Right atrium auricular region (tissue), 2 donors: ENCODE measurements around the gene MTA1. TPM values are rescaled to one million over a fixed set of nuclear protein-coding genes. Genes with fewer than 3 reads are reported as not detected.

Experiments used
- DNase-seq: peaks from one replicate; pipeline ENCODE4 v3.0.0-alpha.2; 2019; ENCODE audit warnings: low spot score
- H3K27ac ChIP-seq, 2 donors: fragments of 200-600 bp; sonication (generic); 1 replicate in 1 of 2; 2 replicates in 1 of 2; pipeline ENCODE4 v1.5.1; 2016 to 2019
- H3K27me3 ChIP-seq, 2 donors: fragments of 200-600 bp; sonication (generic); one replicate each; pipeline versions ENCODE4 v1.5.1 to v1.6.0; 2017 to 2019
- H3K36me3 ChIP-seq: fragments of 200-600 bp; sonication (generic); one replicate; pipeline ENCODE4 v1.5.1; 2016
- H3K4me1 ChIP-seq, 2 donors: fragments of 200-600 bp; sonication (generic); one replicate each; pipeline versions ENCODE4 v1.5.1 to v1.6.0; 2017 to 2019
- H3K4me3 ChIP-seq, 2 donors: fragments of 200-600 bp; sonication (generic); 1 replicate in 1 of 2; 2 replicates in 1 of 2; pipeline ENCODE4 v1.5.1; 2017 to 2019; ENCODE audit warnings: mild to moderate bottlenecking in 1 of 2, moderate library complexity in 1 of 2
- H3K9me3 ChIP-seq, 2 donors: fragments of 200-600 bp; sonication (generic); one replicate each; pipeline ENCODE4 v1.5.1; 2019
- CTCF ChIP-seq, 2 donors: fragments of 200-600 bp; sonication (generic); IDR thresholded peaks; one replicate each; pipeline ENCODE4 v1.5.1; 2019; ENCODE audit warnings: antibody characterized with exemption in 2 of 2
- total RNA-seq, 2 donors: library from RNA; depleted of rRNA; stranded (reverse); fragments of >200 nt; gene quantifications; one replicate each; pipeline ENCODE4 v1.1.0, GENCODE V29; 2016

MTA1 gene
- total RNA-seq, 2 donors from 2014 or later, result 51.9 to 61.7 TPM

- Histone ChIP-seq H3K27me3 (no peaks in the 10 kb centered on the region), H3K9me3 (no peaks in the 10 kb centered on the region), H3K4me3 (no peak overlapping the region), H3K4me1 (peaks cover 0 to 3% of the 10 kb centered on the region in 2 donors), H3K36me3 (peaks cover 27% of the 10 kb centered on the region), H3K27ac (no peak overlapping the region)
- no peak for DNase-seq
- no peak for TF ChIP-seq CTCF (IDR thresholded peaks at IDR 0.05)
These were observed 22.5 kb downstream of the MTA1 start for GRCh38 chr14:105442125-105442524.

- no peak for TF ChIP-seq CTCF (IDR thresholded peaks at IDR 0.05)
- H3K9me3 ChIP-seq, result no peaks in the 10 kb centered on the region
- peaks cover 0 to 10% of the 10 kb centered on the region in 2 donors for H3K4me1 ChIP-seq
- no peak overlapping the region for H3K27ac ChIP-seq
- no peak for DNase-seq
- peaks cover 27% of the 10 kb centered on the region for H3K36me3 ChIP-seq
- no peaks in the 10 kb centered on the region for H3K27me3 ChIP-seq
- H3K4me3 ChIP-seq, result no peak overlapping the region
These were observed 23.2 kb downstream of the MTA1 start for GRCh38 chr14:105442834-105443233.

- peaks cover 0 to 30% of the 10 kb centered on the region in 2 donors for H3K4me1 ChIP-seq
- no peak overlapping the region for H3K4me3 ChIP-seq
- no peaks in the 10 kb centered on the region for H3K27me3 ChIP-seq
- peaks cover 15% of the 10 kb centered on the region for H3K36me3 ChIP-seq
- TF ChIP-seq CTCF (IDR thresholded peaks at IDR 0.05), result no peak
- DNase-seq, result no peak
- H3K9me3 ChIP-seq, result no peaks in the 10 kb centered on the region
- H3K27ac ChIP-seq, result no peak overlapping the region
These were observed 25.2 kb downstream of the MTA1 start for GRCh38 chr14:105444859-105445258.

- Histone ChIP-seq H3K27ac (no peak overlapping the region), H3K36me3 (peaks cover 19% of the 10 kb centered on the region), H3K4me3 (no peak overlapping the region), H3K27me3 (no peaks in the 10 kb centered on the region), H3K9me3 (no peaks in the 10 kb centered on the region), H3K4me1 (peaks cover 0 to 33% of the 10 kb centered on the region in 2 donors)
- no peak for TF ChIP-seq CTCF (IDR thresholded peaks at IDR 0.05)
- DNase-seq, result no peak
These were observed 25.7 kb downstream of the MTA1 start for GRCh38 chr14:105445290-105445689.

GRCh38 chr14:105445901-105446845 is 26.5 kb downstream of the MTA1 start:
- Histone ChIP-seq H3K9me3 (no peaks in the 10 kb centered on the region), H3K36me3 (peaks cover 27% of the 10 kb centered on the region), H3K4me1 (peaks cover 0 to 33% of the 10 kb centered on the region in 2 donors), H3K4me3 (no peak overlapping the region), H3K27me3 (no peaks in the 10 kb centered on the region), H3K27ac (no peak overlapping the region)
- no peak for DNase-seq
- TF ChIP-seq CTCF (IDR thresholded peaks at IDR 0.05), result no peak
